ENCODE measurements around the gene ADARB2. TPM values are rescaled to one million over a fixed set of nuclear protein-coding genes. Genes with fewer than 3 reads are reported as not detected.

Gene ADARB2
- total and polyA plus RNA-seq, 10 of the 15 experiments (the other 5 are each of a cell fraction or from before 2014, with no cell fraction given), result 0.02 to 4.1 (median 0.76) TPM

DNA sequence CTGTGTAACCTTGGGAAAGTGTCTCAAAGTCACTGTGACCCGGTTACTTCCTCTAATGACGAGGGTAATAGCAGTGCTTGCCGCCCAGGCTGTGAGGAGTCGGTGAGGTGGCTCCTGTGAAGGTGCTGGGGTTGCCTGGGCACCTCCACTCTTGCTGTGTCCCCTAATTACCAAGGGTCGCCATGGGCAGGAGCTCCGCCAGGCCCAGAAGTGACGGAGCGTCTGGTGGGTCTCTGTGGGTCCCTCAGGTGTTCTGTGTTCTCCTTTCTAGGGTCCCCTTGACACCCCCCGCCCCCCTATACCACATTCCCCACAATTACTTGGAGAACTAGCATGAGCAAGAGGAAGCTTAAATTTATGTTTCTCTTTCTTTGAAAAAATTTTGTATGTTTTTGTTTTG lies 519.7 kb downstream of the ADARB2 start (continued):
- TF ChIP-seq, protein P1, sequence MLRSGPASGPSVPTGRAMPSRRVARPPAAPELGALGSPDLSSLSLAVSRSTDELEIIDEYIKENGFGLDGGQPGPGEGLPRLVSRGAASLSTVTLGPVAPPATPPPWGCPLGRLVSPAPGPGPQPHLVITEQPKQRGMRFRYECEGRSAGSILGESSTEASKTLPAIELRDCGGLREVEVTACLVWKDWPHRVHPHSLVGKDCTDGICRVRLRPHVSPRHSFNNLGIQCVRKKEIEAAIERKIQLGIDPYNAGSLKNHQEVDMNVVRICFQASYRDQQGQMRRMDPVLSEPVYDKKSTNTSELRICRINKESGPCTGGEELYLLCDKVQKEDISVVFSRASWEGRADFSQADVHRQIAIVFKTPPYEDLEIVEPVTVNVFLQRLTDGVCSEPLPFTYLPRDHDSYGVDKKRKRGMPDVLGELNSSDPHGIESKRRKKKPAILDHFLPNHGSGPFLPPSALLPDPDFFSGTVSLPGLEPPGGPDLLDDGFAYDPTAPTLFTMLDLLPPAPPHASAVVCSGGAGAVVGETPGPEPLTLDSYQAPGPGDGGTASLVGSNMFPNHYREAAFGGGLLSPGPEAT (IDR thresholded peaks at IDR 0.05; ENCODE audit: low read depth), result no peak
- no peak for TF ChIP-seq EP300 (IDR thresholded peaks at IDR 0.05; ENCODE audit: borderline replicate concordance in 1 of 2, control insufficient read depth in 1 of 2, low read depth in 2 of 2, low read length in 2 of 2)
- TF ChIP-seq, protein P2, sequence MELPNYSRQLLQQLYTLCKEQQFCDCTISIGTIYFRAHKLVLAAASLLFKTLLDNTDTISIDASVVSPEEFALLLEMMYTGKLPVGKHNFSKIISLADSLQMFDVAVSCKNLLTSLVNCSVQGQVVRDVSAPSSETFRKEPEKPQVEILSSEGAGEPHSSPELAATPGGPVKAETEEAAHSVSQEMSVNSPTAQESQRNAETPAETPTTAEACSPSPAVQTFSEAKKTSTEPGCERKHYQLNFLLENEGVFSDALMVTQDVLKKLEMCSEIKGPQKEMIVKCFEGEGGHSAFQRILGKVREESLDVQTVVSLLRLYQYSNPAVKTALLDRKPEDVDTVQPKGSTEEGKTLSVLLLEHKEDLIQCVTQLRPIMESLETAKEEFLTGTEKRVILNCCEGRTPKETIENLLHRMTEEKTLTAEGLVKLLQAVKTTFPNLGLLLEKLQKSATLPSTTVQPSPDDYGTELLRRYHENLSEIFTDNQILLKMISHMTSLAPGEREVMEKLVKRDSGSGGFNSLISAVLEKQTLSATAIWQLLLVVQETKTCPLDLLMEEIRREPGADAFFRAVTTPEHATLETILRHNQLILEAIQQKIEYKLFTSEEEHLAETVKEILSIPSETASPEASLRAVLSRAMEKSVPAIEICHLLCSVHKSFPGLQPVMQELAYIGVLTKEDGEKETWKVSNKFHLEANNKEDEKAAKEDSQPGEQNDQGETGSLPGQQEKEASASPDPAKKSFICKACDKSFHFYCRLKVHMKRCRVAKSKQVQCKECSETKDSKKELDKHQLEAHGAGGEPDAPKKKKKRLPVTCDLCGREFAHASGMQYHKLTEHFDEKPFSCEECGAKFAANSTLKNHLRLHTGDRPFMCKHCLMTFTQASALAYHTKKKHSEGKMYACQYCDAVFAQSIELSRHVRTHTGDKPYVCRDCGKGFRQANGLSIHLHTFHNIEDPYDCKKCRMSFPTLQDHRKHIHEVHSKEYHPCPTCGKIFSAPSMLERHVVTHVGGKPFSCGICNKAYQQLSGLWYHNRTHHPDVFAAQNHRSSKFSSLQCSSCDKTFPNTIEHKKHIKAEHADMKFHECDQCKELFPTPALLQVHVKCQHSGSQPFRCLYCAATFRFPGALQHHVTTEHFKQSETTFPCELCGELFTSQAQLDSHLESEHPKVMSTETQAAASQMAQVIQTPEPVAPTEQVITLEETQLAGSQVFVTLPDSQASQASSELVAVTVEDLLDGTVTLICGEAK (IDR thresholded peaks at IDR 0.05; ENCODE audit: borderline replicate concordance), result no peak

DNA sequence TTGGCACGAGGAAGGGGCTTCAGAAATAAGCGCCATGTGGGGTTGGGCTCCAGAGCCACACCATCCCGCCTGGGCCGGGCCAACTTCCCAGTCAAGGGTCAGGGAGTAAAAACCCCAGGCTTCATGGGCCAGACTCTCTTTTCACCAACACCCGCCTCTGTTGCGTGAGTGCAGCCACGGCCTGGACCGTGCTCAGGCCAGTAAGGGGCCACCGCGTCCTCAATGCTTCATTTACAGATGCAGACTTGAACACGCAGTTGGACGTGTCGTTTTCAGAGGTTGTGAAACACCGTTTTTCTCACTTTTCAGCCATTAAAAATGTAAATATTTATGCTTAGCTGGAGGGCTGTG lies 520.1 kb downstream of the ADARB2 start:
- in situ Hi-C loops (cut with MboI) (no loop called here), intact Hi-C loops (cut with micrococcal nuclease; ENCODE audit: unreplicated experiment) (no loop called here)
- FAIRE-seq (no peak), ATAC-seq (no peak), DNase-seq (ENCODE audit: low read depth, low spot score) (no peak)
- H4K20me1 ChIP-seq (ENCODE audit: control insufficient read depth, insufficient read depth), result no peaks in the 10 kb centered on the region
- 64% methylated on average over 14 of the region's 14 CpGs for WGBS (ENCODE audit: insufficient coverage, insufficient replicate concordance, low lambda C conversion rate, missing lambda C conversion rate)
- BruUV-seq (replicated peaks), result no TSS peak
- no peaks in the 10 kb centered on the region for H3K9me3 ChIP-seq (replicated peaks; ENCODE audit: control insufficient read depth, insufficient read depth, low read length)
- POLR2A ChIA-PET, result no interaction called here
- H3K27ac ChIP-seq (ENCODE audit: control insufficient read depth, insufficient read depth), result no peak overlapping the region
- no peaks in the 10 kb centered on the region for H3K36me3 ChIP-seq (ENCODE audit: control insufficient read depth in 2 of 2, insufficient read depth in 2 of 2, low read length in 1 of 2)
- SMC1A ChIA-PET (ENCODE audit: uncharacterized antibody, unreplicated experiment), result no interaction called here
- CTCF ChIA-PET, result no interaction called here
- H2AFZ ChIP-seq (ENCODE audit: control insufficient read depth, low read depth, low read length), result no peak overlapping the region
- H3K4me1 ChIP-seq (ENCODE audit: control insufficient read depth, insufficient read depth, low read length), result no peaks in the 10 kb centered on the region
- H3K79me2 ChIP-seq (ENCODE audit: control insufficient read depth, insufficient read depth, low read length), result no peaks in the 10 kb centered on the region
- RAD21 ChIA-PET (ENCODE audit: unreplicated experiment), result no interaction called here
- no peak overlapping the region for H3K4me3 ChIP-seq
- H3K9ac ChIP-seq (ENCODE audit: control insufficient read depth, insufficient read depth, low read length), result no peak overlapping the region
- no peaks in the 10 kb centered on the region for H3K27me3 ChIP-seq (replicated peaks in 1 of 2; ENCODE audit: control insufficient read depth in 2 of 2, insufficient read depth in 2 of 2, low read length in 1 of 2)
- no peak overlapping the region for H3K4me2 ChIP-seq (ENCODE audit: control insufficient read depth, insufficient read depth)
- TF ChIP-seq CREB1 (IDR thresholded peaks at IDR 0.05; ENCODE audit: low read depth) (no peak), TCF12 (IDR thresholded peaks at IDR 0.05; ENCODE audit: low read depth, low read length) (no peak), MXI1 (IDR thresholded peaks at IDR 0.05; ENCODE audit: low read depth, low read length) (no peak), PML (IDR thresholded peaks at IDR 0.05; ENCODE audit: low read length) (no peak), RFX5 (IDR thresholded peaks at IDR 0.05; ENCODE audit: low read depth, low read length) (no peak), MEF2B (IDR thresholded peaks at IDR 0.05; ENCODE audit: partially characterized antibody, poor library complexity, severe bottlenecking) (no peak), SMAD1 (IDR thresholded peaks at IDR 0.05; ENCODE audit: low read depth, partially characterized antibody) (no peak), RAD21 (IDR thresholded peaks at IDR 0.05; ENCODE audit: insufficient read depth, low read depth, low read length) (no peak), FOXM1 (IDR thresholded peaks at IDR 0.05; ENCODE audit: low read depth, low read length) (no peak)
- TF ChIP-seq, protein P3, sequence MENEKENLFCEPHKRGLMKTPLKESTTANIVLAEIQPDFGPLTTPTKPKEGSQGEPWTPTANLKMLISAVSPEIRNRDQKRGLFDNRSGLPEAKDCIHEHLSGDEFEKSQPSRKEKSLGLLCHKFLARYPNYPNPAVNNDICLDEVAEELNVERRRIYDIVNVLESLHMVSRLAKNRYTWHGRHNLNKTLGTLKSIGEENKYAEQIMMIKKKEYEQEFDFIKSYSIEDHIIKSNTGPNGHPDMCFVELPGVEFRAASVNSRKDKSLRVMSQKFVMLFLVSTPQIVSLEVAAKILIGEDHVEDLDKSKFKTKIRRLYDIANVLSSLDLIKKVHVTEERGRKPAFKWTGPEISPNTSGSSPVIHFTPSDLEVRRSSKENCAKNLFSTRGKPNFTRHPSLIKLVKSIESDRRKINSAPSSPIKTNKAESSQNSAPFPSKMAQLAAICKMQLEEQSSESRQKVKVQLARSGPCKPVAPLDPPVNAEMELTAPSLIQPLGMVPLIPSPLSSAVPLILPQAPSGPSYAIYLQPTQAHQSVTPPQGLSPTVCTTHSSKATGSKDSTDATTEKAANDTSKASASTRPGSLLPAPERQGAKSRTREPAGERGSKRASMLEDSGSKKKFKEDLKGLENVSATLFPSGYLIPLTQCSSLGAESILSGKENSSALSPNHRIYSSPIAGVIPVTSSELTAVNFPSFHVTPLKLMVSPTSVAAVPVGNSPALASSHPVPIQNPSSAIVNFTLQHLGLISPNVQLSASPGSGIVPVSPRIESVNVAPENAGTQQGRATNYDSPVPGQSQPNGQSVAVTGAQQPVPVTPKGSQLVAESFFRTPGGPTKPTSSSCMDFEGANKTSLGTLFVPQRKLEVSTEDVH (IDR thresholded peaks at IDR 0.05; ENCODE audit: low read depth, partially characterized antibody), result no peak

All from GM12878 (cell line).